GM12878 (cell line): Measurements from ENCODE around the gene CFAP52. TPM values are rescaled to one million over a fixed set of nuclear protein-coding genes. Genes with fewer than 3 reads are reported as not detected.

Experiments
- ATAC-seq: fragments of 200-7000 bp; cut with Tn5 transposase; 3 replicates; pipeline ENCODE4 v1.9.1; 2020; ENCODE audit warnings: mild to moderate bottlenecking, moderate library complexity
- BruUV-seq: library from RNA; stranded (reverse); fragments of 400-500 nt; replicated peaks from 2 replicates; lab custom pipeline; 2021; lab: Mats Ljungman, UMichigan
- CTCF ChIA-PET: fragments of 300-600 bp; sonication (Branson Sonifier 250); formaldehyde crosslinking; extraction: SDS; loops from one replicate; lab custom pipeline; 2021; ENCODE audit warnings: inconsistent platforms; lab: Yijun Ruan, JAX
- POLR2A ChIA-PET: fragments of 350-600 bp; formaldehyde crosslinking; extraction: SDS; loops from one replicate; lab custom pipeline; 2021; ENCODE audit warnings: inconsistent platforms; lab: Charles Lee
- RAD21 ChIA-PET: fragments of 300-600 bp; sonication (Branson Sonifier 250); formaldehyde crosslinking; loops from one replicate; lab custom pipeline; 2023; ENCODE audit warnings: antibody characterized with exemption; ENCODE audit not compliant: unreplicated experiment; lab: Charles Lee
- SMC1A ChIA-PET: fragments of 300-600 bp; sonication (Branson Sonifier 250); formaldehyde crosslinking; loops from one replicate; lab custom pipeline; 2023; ENCODE audit not compliant: unreplicated experiment, uncharacterized antibody; lab: Charles Lee
- DNase-seq: peaks from one replicate; pipeline ENCODE4 v3.0.0-alpha.2; 2011; ENCODE audit warnings: low read depth, low spot score
- FAIRE-seq: peaks from 3 replicates; lab custom pipeline; 2011; peaks lifted over from hg19 to GRCh38; lab: Jason Lieb, UNC
- H2AFZ ChIP-seq: 2 replicates; pipeline ENCODE4 v1.6.0; 2011; ENCODE audit warnings: low read depth, low read length, control low read depth; ENCODE audit not compliant: control insufficient read depth
- H3K27ac ChIP-seq: 2 replicates; pipeline ENCODE4 v1.5.1; 2011; ENCODE audit warnings: control low read depth; ENCODE audit not compliant: control insufficient read depth, insufficient read depth
- H3K27me3 ChIP-seq, 2 experiments: replicated peaks in 1 of 2; 2 replicates each; pipeline versions ENCODE4 v1.6.0 to v1.6.1; 2011; ENCODE audit warnings: low read length in 1 of 2; ENCODE audit not compliant: control insufficient read depth in 2 of 2, insufficient read depth in 2 of 2
- H3K36me3 ChIP-seq, 2 experiments: 2 replicates each; pipeline ENCODE4 v1.5.1; 2011; ENCODE audit warnings: low read length in 1 of 2; ENCODE audit not compliant: control insufficient read depth in 2 of 2, insufficient read depth in 2 of 2
- H3K4me1 ChIP-seq: 2 replicates; pipeline ENCODE4 v1.6.1; 2011; ENCODE audit warnings: mild to moderate bottlenecking, low read length, moderate library complexity, mixed read lengths; ENCODE audit not compliant: control insufficient read depth, insufficient read depth
- H3K4me2 ChIP-seq: 2 replicates; pipeline ENCODE4 v1.6.0; 2011; ENCODE audit warnings: control low read depth; ENCODE audit not compliant: control insufficient read depth, insufficient read depth
- H3K4me3 ChIP-seq: fragments of 200-600 bp; sonication (generic); 2 replicates; pipeline ENCODE4 v1.5.1; 2016
- H3K79me2 ChIP-seq: 2 replicates; pipeline ENCODE4 v1.6.0; 2011; ENCODE audit warnings: low read length; ENCODE audit not compliant: control insufficient read depth, insufficient read depth
- H3K9ac ChIP-seq: 2 replicates; pipeline ENCODE4 v1.8.0; 2011; ENCODE audit warnings: low read length, control low read depth, mixed read lengths; ENCODE audit not compliant: control insufficient read depth, insufficient read depth
- H3K9me3 ChIP-seq: replicated peaks from 3 replicates; pipeline ENCODE4 v1.5.1; 2011; ENCODE audit warnings: mild to moderate bottlenecking, low read length; ENCODE audit not compliant: control insufficient read depth, insufficient read depth
- H4K20me1 ChIP-seq: 2 replicates; pipeline ENCODE4 v1.6.0; 2011; ENCODE audit not compliant: control insufficient read depth, insufficient read depth
- CHD4 ChIP-seq: fragments of 200-600 bp; sonication (generic); IDR thresholded peaks from 2 replicates; pipeline ENCODE4 v1.6.1; 2016; ENCODE audit warnings: mild to moderate bottlenecking
- CREM ChIP-seq: IDR thresholded peaks from 2 replicates; pipeline ENCODE4 v1.6.1; 2014; ENCODE audit warnings: antibody characterized with exemption, low read depth
- PAX5 ChIP-seq: IDR thresholded peaks from 2 replicates; pipeline ENCODE4 v1.6.1; 2011; ENCODE audit warnings: low read depth, low read length, borderline replicate concordance
- SMARCA5 ChIP-seq: fragments of 450-650 bp; IDR thresholded peaks from 2 replicates; pipeline ENCODE4 v1.6.1; 2017; ENCODE audit warnings: mild to moderate bottlenecking
- ZNF592 ChIP-seq: fragments of 450-650 bp; IDR thresholded peaks from 2 replicates; pipeline ENCODE4 v1.6.1; 2017; ENCODE audit warnings: mild to moderate bottlenecking, moderate library complexity
- ZNF622 ChIP-seq: fragments of 450-650 bp; IDR thresholded peaks from 2 replicates; pipeline ENCODE4 v1.6.1; 2017; ENCODE audit warnings: mild to moderate bottlenecking, inconsistent platforms
- WGBS: methylation state at CpG from one replicate; pipeline ENCODE4 v1.1.6; 2016; ENCODE audit warnings: low lambda C conversion rate; ENCODE audit not compliant: insufficient replicate concordance, insufficient coverage; ENCODE audit errors: missing lambda C conversion rate; 5-methylcytosine and 5-hydroxymethylcytosine counted together
- in situ Hi-C: fragments of 300-500 bp; cut with MboI; formaldehyde crosslinking; loops from 9 replicates; pipeline ENCODE4 v1.14.3; 2018; ENCODE audit warnings: mixed read lengths
- intact Hi-C: fragments of 100-400 bp; cut with micrococcal nuclease; formaldehyde crosslinking; loops from one replicate; pipeline ENCODE4 v1.14.2; 2022; ENCODE audit not compliant: unreplicated experiment
- polyA plus RNA-seq, 11 experiments: library from polyadenylated mRNA; depleted of rRNA in 4 of 11; unstranded in 6 of 11; stranded (reverse) in 5 of 11; fragments of >200 nt; fragmentation: Nextera tagmentation in 4 of 11; fragmentation: Illumina TruSeq in 1 of 11; extraction: Ambion mirVana in 4 of 11; extraction: Trizol in 1 of 11; gene quantifications; 1 replicate in 1 of 11; 2 replicates in 10 of 11; pipeline versions ENCODE4 v1.2.1 to v1.2.3, GENCODE V29; 2011 to 2016; ENCODE audit warnings: inconsistent platforms in 2 of 11, missing spikeins in 2 of 11, low read depth in 1 of 11
- total RNA-seq, 4 experiments: library from RNA; depleted of rRNA in 3 of 4; stranded (reverse); fragments of >200 nt in 3 of 4; fragmentation: Illumina TruSeq in 1 of 4; extraction: Trizol in 1 of 4; gene quantifications; 2 replicates each; pipeline versions ENCODE4 v1.2.1 to v1.2.3, GENCODE V29; 2013 to 2021
- TF ChIP-seq, protein P1 (sequence below): fragments of 450-650 bp; conservative IDR thresholded peaks from 2 replicates; pipeline ENCODE4 v1.6.1; 2017; ENCODE audit warnings: mild to moderate bottlenecking, moderate library complexity
- TF ChIP-seq, protein P2 (sequence below): fragments of 450-650 bp; IDR thresholded peaks from 2 replicates; pipeline ENCODE4 v1.6.1; 2018; ENCODE audit warnings: mild to moderate bottlenecking, low read depth, moderate library complexity; ENCODE audit not compliant: partially characterized antibody

CFAP52 gene
- total and polyA plus RNA-seq, 10 of the 15 experiments (the other 5 are each of a cell fraction or from before 2014, with no cell fraction given): 0.05 to 0.14 TPM; not detected in 8

GRCh38 chr17:9677896-9678295 lies 101.5 kb downstream of the CFAP52 start:
- TF ChIP-seq ZNF592 (no peak), CHD4 (no peak), CREM (no peak), PAX5 (no peak), SMARCA5 (no peak), ZNF622 (no peak)
- TF ChIP-seq, protein P1, sequence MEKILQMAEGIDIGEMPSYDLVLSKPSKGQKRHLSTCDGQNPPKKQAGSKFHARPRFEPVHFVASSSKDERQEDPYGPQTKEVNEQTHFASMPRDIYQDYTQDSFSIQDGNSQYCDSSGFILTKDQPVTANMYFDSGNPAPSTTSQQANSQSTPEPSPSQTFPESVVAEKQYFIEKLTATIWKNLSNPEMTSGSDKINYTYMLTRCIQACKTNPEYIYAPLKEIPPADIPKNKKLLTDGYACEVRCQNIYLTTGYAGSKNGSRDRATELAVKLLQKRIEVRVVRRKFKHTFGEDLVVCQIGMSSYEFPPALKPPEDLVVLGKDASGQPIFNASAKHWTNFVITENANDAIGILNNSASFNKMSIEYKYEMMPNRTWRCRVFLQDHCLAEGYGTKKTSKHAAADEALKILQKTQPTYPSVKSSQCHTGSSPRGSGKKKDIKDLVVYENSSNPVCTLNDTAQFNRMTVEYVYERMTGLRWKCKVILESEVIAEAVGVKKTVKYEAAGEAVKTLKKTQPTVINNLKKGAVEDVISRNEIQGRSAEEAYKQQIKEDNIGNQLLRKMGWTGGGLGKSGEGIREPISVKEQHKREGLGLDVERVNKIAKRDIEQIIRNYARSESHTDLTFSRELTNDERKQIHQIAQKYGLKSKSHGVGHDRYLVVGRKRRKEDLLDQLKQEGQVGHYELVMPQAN: no peak
- TF ChIP-seq, protein P2, sequence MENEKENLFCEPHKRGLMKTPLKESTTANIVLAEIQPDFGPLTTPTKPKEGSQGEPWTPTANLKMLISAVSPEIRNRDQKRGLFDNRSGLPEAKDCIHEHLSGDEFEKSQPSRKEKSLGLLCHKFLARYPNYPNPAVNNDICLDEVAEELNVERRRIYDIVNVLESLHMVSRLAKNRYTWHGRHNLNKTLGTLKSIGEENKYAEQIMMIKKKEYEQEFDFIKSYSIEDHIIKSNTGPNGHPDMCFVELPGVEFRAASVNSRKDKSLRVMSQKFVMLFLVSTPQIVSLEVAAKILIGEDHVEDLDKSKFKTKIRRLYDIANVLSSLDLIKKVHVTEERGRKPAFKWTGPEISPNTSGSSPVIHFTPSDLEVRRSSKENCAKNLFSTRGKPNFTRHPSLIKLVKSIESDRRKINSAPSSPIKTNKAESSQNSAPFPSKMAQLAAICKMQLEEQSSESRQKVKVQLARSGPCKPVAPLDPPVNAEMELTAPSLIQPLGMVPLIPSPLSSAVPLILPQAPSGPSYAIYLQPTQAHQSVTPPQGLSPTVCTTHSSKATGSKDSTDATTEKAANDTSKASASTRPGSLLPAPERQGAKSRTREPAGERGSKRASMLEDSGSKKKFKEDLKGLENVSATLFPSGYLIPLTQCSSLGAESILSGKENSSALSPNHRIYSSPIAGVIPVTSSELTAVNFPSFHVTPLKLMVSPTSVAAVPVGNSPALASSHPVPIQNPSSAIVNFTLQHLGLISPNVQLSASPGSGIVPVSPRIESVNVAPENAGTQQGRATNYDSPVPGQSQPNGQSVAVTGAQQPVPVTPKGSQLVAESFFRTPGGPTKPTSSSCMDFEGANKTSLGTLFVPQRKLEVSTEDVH: no peak
- intact Hi-C loops (no loop called here), in situ Hi-C loops (no loop called here)
- Histone ChIP-seq H3K9me3 (peaks cover 3% of the 10 kb centered on the region; the same call in 2 of the 3 replicates), H3K4me1 (no peaks in the 10 kb centered on the region), H3K4me3 (no peak overlapping the region), H4K20me1 (no peaks in the 10 kb centered on the region), H3K9ac (no peak overlapping the region), H3K27ac (no peak overlapping the region), H3K79me2 (no peaks in the 10 kb centered on the region), H2AFZ (no peak overlapping the region), H3K27me3 (no peaks in the 10 kb centered on the region), H3K4me2 (no peak overlapping the region), H3K36me3 (no peaks in the 10 kb centered on the region)
- DNase-seq (no peak), ATAC-seq (no peak), FAIRE-seq (no peak)
- RAD21 ChIA-PET: no interaction called here
- SMC1A ChIA-PET: no interaction called here
- WGBS: 50% methylated on average over 4 of the region's 4 CpGs
- CTCF ChIA-PET: no interaction called here
- BruUV-seq: no TSS peak
- POLR2A ChIA-PET: no interaction called here
